GM10248 (cell line): Measurements from ENCODE around the gene SUGT1.

Experiments
- CTCF ChIA-PET: fragments of 300-600 bp; sonication (Branson Sonifier 250); formaldehyde crosslinking; extraction: SDS; loops from one replicate; lab custom pipeline; 2021; ENCODE audit warnings: antibody characterized with exemption; lab: Yijun Ruan, JAX
- POLR2A ChIA-PET: fragments of 350-650 bp; sonication (Branson Sonifier 250); formaldehyde crosslinking; extraction: SDS; loops from one replicate; lab custom pipeline; 2020; ENCODE audit warnings: antibody characterized with exemption; lab: Yijun Ruan, JAX
- DNase-seq: peaks from one replicate; pipeline ENCODE4 v3.0.0; 2012; ENCODE audit errors: extremely low spot score
- TF ChIP-seq, protein P1 (sequence below): IDR thresholded peaks from 2 replicates; pipeline ENCODE4 v1.5.1; 2012; ENCODE audit warnings: mild to moderate bottlenecking, low read depth; ENCODE audit errors: extremely low read depth, missing control alignments, control extremely low read depth

SUGT1 gene

DNA sequence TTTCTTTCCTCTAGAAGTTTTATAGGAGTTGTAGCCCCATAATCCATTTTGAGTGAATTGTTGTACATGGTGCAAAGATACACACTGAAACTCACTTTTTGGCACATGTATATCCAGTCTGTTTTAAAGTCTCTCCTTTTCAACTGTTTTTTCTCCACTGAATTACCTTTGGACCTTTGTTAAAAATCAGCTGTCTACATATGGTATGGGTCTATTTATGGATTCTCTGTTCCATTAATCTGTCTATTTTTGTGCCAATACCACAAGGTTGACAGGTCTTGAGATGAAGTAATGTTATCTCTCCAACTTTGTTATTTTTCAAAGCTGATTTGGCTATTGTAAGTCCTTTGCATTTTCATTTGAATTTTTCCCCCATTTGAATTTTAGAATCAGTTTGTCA is 5.7 kb upstream of the SUGT1 start:
- TF ChIP-seq, protein P1, sequence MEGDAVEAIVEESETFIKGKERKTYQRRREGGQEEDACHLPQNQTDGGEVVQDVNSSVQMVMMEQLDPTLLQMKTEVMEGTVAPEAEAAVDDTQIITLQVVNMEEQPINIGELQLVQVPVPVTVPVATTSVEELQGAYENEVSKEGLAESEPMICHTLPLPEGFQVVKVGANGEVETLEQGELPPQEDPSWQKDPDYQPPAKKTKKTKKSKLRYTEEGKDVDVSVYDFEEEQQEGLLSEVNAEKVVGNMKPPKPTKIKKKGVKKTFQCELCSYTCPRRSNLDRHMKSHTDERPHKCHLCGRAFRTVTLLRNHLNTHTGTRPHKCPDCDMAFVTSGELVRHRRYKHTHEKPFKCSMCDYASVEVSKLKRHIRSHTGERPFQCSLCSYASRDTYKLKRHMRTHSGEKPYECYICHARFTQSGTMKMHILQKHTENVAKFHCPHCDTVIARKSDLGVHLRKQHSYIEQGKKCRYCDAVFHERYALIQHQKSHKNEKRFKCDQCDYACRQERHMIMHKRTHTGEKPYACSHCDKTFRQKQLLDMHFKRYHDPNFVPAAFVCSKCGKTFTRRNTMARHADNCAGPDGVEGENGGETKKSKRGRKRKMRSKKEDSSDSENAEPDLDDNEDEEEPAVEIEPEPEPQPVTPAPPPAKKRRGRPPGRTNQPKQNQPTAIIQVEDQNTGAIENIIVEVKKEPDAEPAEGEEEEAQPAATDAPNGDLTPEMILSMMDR = no peak
- ChIA-PET CTCF (interaction anchor here (1.1 kb wide), 1 partner anchor 17 kb away, joined by 3 read pairs; no protein-coding TSS in a partner anchor), POLR2A (no interaction called here)
- no peak for DNase-seq

DNA sequence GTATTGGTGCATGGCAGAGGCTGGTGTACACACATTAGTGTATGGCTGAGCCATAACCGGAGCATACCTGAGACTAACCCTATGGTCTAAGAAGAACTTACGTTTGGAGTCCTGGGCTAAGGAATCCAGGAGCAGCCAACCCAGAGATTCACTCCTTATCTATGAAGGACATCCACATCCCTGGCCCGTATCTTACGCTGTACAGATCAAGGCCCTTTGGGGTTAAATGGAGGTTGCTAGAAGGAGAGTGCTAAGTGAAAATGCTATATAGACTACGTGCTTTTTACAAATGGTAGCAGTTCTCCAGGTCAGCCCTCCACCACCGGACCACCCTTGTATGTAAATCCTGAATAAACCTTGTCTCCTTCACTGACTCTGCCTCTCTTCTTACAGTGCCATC is 1.9 kb upstream of the SUGT1 start:
- ChIA-PET CTCF (interaction anchor here (1.3 to 1.5 kb wide), 2 partner anchors 51 to 200 kb away, joined by 4 read pairs; partner anchors contain the start of gene VPS36), POLR2A (no interaction called here)
- TF ChIP-seq, protein P1 = no peak
- DNase-seq = no peak

DNA sequence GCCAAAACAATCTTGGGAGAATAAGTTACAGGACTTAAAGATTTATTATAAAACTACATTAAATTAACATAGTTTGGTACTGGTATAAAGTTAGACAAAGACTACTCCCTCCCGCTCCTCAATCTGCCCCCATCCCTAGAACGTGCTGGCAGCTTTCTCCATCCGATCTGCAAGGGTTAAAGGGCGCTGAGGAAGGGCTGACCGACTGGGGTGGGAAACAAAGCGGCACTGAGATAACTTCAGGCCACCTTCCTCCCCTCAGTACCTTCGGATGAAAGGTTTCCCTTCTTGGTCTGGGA is 790 bp upstream of the SUGT1 start:
- TF ChIP-seq, protein P1 = no peak
- DNase-seq = no peak
- CTCF ChIA-PET = interaction anchor here (1.0 to 6.3 kb wide), 8 partner anchors 10 to 41 kb away, joined by 3 to 55 read pairs (median 4); partner anchors contain the start of gene HNRNPA1L2
- POLR2A ChIA-PET = interaction anchor here (1.4 to 1.9 kb wide), 2 partner anchors 20 to 35 kb away, joined by 6 read pairs; no protein-coding TSS in a partner anchor

DNA sequence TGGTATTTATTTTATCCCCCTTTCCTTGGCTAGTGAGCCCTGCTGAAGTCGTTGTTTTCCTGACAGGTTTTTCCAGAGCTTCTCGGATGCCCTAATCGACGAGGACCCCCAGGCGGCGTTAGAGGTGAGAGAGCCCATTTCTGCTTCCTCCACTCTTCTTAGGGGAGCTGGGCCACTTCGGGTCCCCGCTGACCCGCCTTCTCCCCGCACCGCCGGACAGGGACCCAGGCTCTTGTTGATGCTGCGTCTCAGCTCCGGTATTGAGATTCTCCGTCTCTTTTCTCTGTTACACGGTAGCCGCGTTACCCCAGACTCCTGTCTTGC is 306 bp downstream of the SUGT1 start:
- TF ChIP-seq, protein P1 = no peak
- CTCF ChIA-PET = interaction anchor here (0.9 to 6.3 kb wide), 19 partner anchors 9 to 315 kb away, joined by 3 to 55 read pairs (median 5); partner anchors contain the start of genes HNRNPA1L2 and VPS36
- POLR2A ChIA-PET = interaction anchor here (1.0 to 1.9 kb wide), 5 partner anchors 10 to 36 kb away, joined by 3 to 6 read pairs (median 5); no protein-coding TSS in a partner anchor
- peak; percentile 39 for DNase-seq

DNA sequence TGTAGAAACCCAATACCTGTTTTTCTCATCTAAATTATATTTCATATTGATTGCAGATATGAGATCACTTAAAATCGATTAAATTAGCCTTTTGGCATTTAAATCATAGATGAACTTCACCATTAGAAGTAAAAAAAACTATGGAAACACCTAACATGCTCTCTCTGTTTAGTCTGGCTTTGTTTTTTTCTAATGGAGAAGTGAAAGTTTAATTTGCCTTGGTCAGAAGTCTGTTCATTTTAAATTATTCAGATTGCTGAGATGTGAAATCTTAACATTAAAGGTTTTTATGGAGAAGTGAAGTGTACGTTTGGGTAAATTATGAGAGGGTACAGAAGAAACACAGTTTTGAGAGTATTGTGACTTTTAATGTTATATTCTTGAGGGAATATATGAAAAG is 6.7 kb downstream of the SUGT1 start:
- DNase-seq = no peak
- ChIA-PET POLR2A (no interaction called here), CTCF (no interaction called here)
- TF ChIP-seq, protein P1 = no peak

DNA sequence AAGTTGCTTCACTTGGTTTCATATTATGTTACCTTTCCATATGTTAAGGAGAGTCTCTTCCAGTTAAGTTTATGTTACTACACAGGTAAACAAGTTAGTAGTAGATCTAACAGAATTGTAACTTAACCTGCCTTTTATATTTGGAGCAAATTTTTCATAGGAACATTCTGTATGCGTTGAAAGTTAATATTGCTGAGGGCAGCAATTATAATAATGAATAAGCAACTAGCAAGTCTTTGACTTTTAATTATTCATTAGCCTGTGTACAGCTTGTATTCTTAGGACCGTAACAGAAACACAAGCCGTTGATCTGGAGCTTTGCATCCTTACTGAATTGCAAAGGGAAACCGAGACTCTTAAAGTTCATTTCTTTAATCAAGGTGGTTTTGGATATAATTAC is 11.6 kb downstream of the SUGT1 start:
- POLR2A ChIA-PET = no interaction called here
- DNase-seq = no peak
- CTCF ChIA-PET = interaction anchor here (1.2 to 5.0 kb wide), 14 partner anchors 9 to 304 kb away, joined by 3 to 55 read pairs (median 6); partner anchors contain the start of gene SUGT1
- TF ChIP-seq, protein P1 = no peak
